Gastrocnemius medialis (tissue), 4 donors: Measurements from ENCODE around the gene IFRD2. TPM values are rescaled to one million over a fixed set of nuclear protein-coding genes. Genes with fewer than 3 reads are reported as not detected.
A peak's percentile ranks its signal among the peaks of the same experiment; 100 is the strongest.

Source experiments
- ATAC-seq, 2 donors: fragments of 150-250 bp; one replicate each; pipeline ENCODE4 v1.9.1; 2016
- DNase-seq, 2 donors: peaks; one replicate each; pipeline ENCODE4 v3.0.0-alpha.2; 2019
- H3K27ac ChIP-seq, 4 donors: fragments of 200-600 bp; sonication (generic); 1 replicate in 1 of 4; 2 replicates in 3 of 4; pipeline ENCODE4 v1.5.1; 2016 to 2018; ENCODE audit warnings: mild to moderate bottlenecking in 2 of 4, moderate library complexity in 1 of 4
- H3K27me3 ChIP-seq, 3 donors: fragments of 200-600 bp; sonication (generic) in 2 of 3; 1 replicate in 1 of 3; 2 replicates in 2 of 3; pipeline versions ENCODE4 v1.5.1 to v1.6.0; 2016 to 2019; ENCODE audit warnings: mild to moderate bottlenecking in 1 of 3, moderate library complexity in 1 of 3
- H3K36me3 ChIP-seq, 2 donors: fragments of 200-600 bp; sonication (generic) in 1 of 2; one replicate each; pipeline ENCODE4 v1.5.1; 2017 to 2018
- H3K4me1 ChIP-seq, 2 donors: fragments of 200-600 bp; sonication (generic) in 1 of 2; one replicate each; pipeline ENCODE4 v1.5.1; 2016 to 2017; ENCODE audit warnings: mild to moderate bottlenecking in 2 of 2
- H3K4me3 ChIP-seq, 4 donors: fragments of 200-600 bp; sonication (generic) in 3 of 4; 1 replicate in 1 of 4; 2 replicates in 3 of 4; pipeline ENCODE4 v1.5.1; 2016 to 2019; ENCODE audit warnings: mild to moderate bottlenecking in 2 of 4
- H3K9me3 ChIP-seq, 3 donors: fragments of 200-600 bp; sonication (generic) in 2 of 3; 1 replicate in 1 of 3; 2 replicates in 2 of 3; pipeline ENCODE4 v1.5.1; 2016 to 2019
- CTCF ChIP-seq, 5 experiments: fragments of 450-650 bp in 3 of 5; fragments of 200-600 bp in 2 of 5; sonication (generic) in 2 of 5; IDR thresholded peaks in 4 of 5; conservative IDR thresholded peaks in 1 of 5; 1 replicate in 4 of 5; 2 replicates in 1 of 5; pipeline ENCODE4 v1.5.1; 2016 to 2019; ENCODE audit warnings: antibody characterized with exemption in 5 of 5, mild to moderate bottlenecking in 3 of 5, moderate library complexity in 3 of 5
- POLR2A ChIP-seq, 2 donors: fragments of 450-650 bp; IDR thresholded peaks; one replicate each; pipeline ENCODE4 v1.6.1; 2017; ENCODE audit warnings: antibody characterized with exemption in 2 of 2, mild to moderate bottlenecking in 2 of 2, moderate library complexity in 2 of 2
- in situ Hi-C, 4 donors: fragments of 200-750 bp; cut with MboI; loops; one replicate each; pipeline versions ENCODE4 v1.15.0 to v1.8.0; 2017; ENCODE audit warnings: low sequenced_read_pairs in 4 of 4
- intact Hi-C: fragments of 100-400 bp; cut with DNase I; formaldehyde crosslinking; loops from one replicate; pipeline ENCODE4 v1.15.1; 2023; ENCODE audit warnings: low total_unique reads
- total RNA-seq, 4 donors: library from RNA; depleted of rRNA; stranded (reverse); fragments of >200 nt; gene quantifications; one replicate each; pipeline versions ENCODE4 v1.1.0 to v1.2.3, GENCODE V29; 2016

The IFRD2 gene
- total RNA-seq, 4 donors from 2014 or later = 111 to 145 (median 127) TPM

GRCh38 chr3:50271314-50271936 lies 20.8 kb downstream of the IFRD2 start:
- Histone ChIP-seq H3K9me3 (no peaks in the 10 kb centered on the region), H3K4me3 (no peak overlapping the region), H3K27ac (no peak overlapping the region), H3K27me3 (no peaks in the 10 kb centered on the region), H3K4me1 (peaks cover 30 to 54% of the 10 kb centered on the region in 2 donors), H3K36me3 (no peaks in the 10 kb centered on the region)
- TF ChIP-seq POLR2A (IDR thresholded peaks at IDR 0.05) (no peak), CTCF (IDR thresholded peaks at IDR 0.05 in 4 of 5, conservative IDR thresholded peaks at IDR 0.05 in 1 of 5) (no peak)
- intact Hi-C loops = no loop called here
- ATAC-seq (no peak), DNase-seq (no peak)
- in situ Hi-C loops = loop anchor here in 2 of 4 donors (5.0 to 10.0 kb wide), 2 partner anchors 44 to 47 kb away; no protein-coding TSS in a partner anchor

- peaks cover 33 to 62% of the 10 kb centered on the region in 2 donors for H3K4me1 ChIP-seq
- intact Hi-C loops = no loop called here
- no peaks in the 10 kb centered on the region for H3K36me3 ChIP-seq
- TF ChIP-seq POLR2A (IDR thresholded peaks at IDR 0.05) (no peak), CTCF (IDR thresholded peaks at IDR 0.05 in 4 of 5, conservative IDR thresholded peaks at IDR 0.05 in 1 of 5) (no peak)
- no peak overlapping the region for H3K4me3 ChIP-seq
- in situ Hi-C loops = loop anchor here in 2 of 4 donors (5.0 to 10.0 kb wide), 2 partner anchors 43 to 46 kb away; no protein-coding TSS in a partner anchor
- H3K27ac ChIP-seq = peak overlapping the region in 1 of 4 donors; percentile 27
- no peaks in the 10 kb centered on the region for H3K9me3 ChIP-seq
- DNase-seq (no peak), ATAC-seq (no peak)
- H3K27me3 ChIP-seq = no peaks in the 10 kb centered on the region
Measured at GRCh38 chr3:50270422-50271224, 21.6 kb downstream of the IFRD2 start.

GRCh38 chr3:50269977-50270413 lies 22.2 kb downstream of the IFRD2 start:
- in situ Hi-C loops = loop anchor here in 2 of 4 donors (5.0 to 10.0 kb wide), 2 partner anchors 43 to 45 kb away; no protein-coding TSS in a partner anchor
- intact Hi-C loops = no loop called here
- DNase-seq (no peak), ATAC-seq (no peak)
- no peaks in the 10 kb centered on the region for H3K9me3 ChIP-seq
- TF ChIP-seq POLR2A (IDR thresholded peaks at IDR 0.05) (no peak), CTCF (IDR thresholded peaks at IDR 0.05 in 4 of 5, conservative IDR thresholded peaks at IDR 0.05 in 1 of 5) (no peak)
- H3K36me3 ChIP-seq = no peaks in the 10 kb centered on the region
- no peak overlapping the region for H3K4me3 ChIP-seq
- peak overlapping the region in 1 of 4 donors; percentile 27 for H3K27ac ChIP-seq
- H3K27me3 ChIP-seq = no peaks in the 10 kb centered on the region
- H3K4me1 ChIP-seq = peaks cover 33 to 67% of the 10 kb centered on the region in 2 donors

- Histone ChIP-seq H3K9me3 (no peaks in the 10 kb centered on the region), H3K27ac (peak overlapping the region; percentile 69 to 90 (median 72)), H3K36me3 (no peaks in the 10 kb centered on the region), H3K4me3 (peak overlapping the region in 2 of 4 donors; percentile 4 to 11), H3K4me1 (peaks cover 33 to 73% of the 10 kb centered on the region in 2 donors), H3K27me3 (no peaks in the 10 kb centered on the region)
- no peak for ATAC-seq
- TF ChIP-seq POLR2A (IDR thresholded peaks at IDR 0.05) (no peak), CTCF (IDR thresholded peaks at IDR 0.05 in 4 of 5, conservative IDR thresholded peaks at IDR 0.05 in 1 of 5) (no peak)
- in situ Hi-C loops (no loop called here), intact Hi-C loops (no loop called here)
- no peak for DNase-seq
Measured at GRCh38 chr3:50269460-50269859, 22.8 kb downstream of the IFRD2 start.
